Adrenal gland (tissue), 12 donors: Measurements from ENCODE around the gene GBF1. TPM values are rescaled to one million over a fixed set of nuclear protein-coding genes. Genes with fewer than 3 reads are reported as not detected.
"Not testable (repeated sequence)": the region's sequence is repeated elsewhere in the genome, so short reads cannot be mapped to it uniquely, and the experiment has no call there.

Source experiments
- DNase-seq, 7 donors: peaks; one replicate each; pipeline ENCODE4 v3.0.0-alpha.2; 2019 to 2020
- H3K27ac ChIP-seq, 5 donors: fragments of 200-600 bp; sonication (generic) in 4 of 5; 1 replicate in 3 of 5; 2 replicates in 2 of 5; pipeline versions ENCODE4 v1.5.1 to v1.8.0; 2016 to 2020; ENCODE audit warnings: mild to moderate bottlenecking in 1 of 5
- H3K27me3 ChIP-seq: fragments of 200-600 bp; 2 replicates; pipeline ENCODE4 v1.8.0; 2021
- H3K36me3 ChIP-seq, 2 donors: fragments of 200-600 bp; replicated peaks in 1 of 2; 1 replicate in 1 of 2; 2 replicates in 1 of 2; pipeline versions ENCODE4 v1.5.1 to v1.8.0; 2018 to 2022
- H3K4me1 ChIP-seq, 2 donors: fragments of 200-600 bp; replicated peaks in 1 of 2; 1 replicate in 1 of 2; 2 replicates in 1 of 2; pipeline versions ENCODE4 v1.5.1 to v1.8.0; 2018 to 2021
- H3K4me3 ChIP-seq, 4 donors: fragments of 200-600 bp; sonication (generic) in 3 of 4; one replicate each; pipeline ENCODE4 v1.5.1; 2016 to 2018
- H3K9me3 ChIP-seq, 3 donors: fragments of 200-600 bp; sonication (generic) in 1 of 3; replicated peaks in 1 of 3; 1 replicate in 2 of 3; 2 replicates in 1 of 3; pipeline versions ENCODE4 v1.5.1 to v1.8.0; 2016 to 2021
- POLR2A ChIP-seq, 2 donors: fragments of 450-650 bp; IDR thresholded peaks; one replicate each; pipeline ENCODE4 v1.6.1; 2017; ENCODE audit warnings: antibody characterized with exemption in 2 of 2, mild to moderate bottlenecking in 2 of 2, moderate library complexity in 1 of 2
- WGBS, 4 donors: extraction: QIAGEN DNeasy Blood & Tissue Kit in 2 of 4; methylation state at CpG; one replicate each; pipeline versions ENCODE4 v1.1.5 to v1.1.7; 2013 to 2017; 5-methylcytosine and 5-hydroxymethylcytosine counted together
- intact Hi-C, 2 donors: fragments of 100-400 bp; cut with DNase I; formaldehyde crosslinking; loops; one replicate each; pipeline versions ENCODE4 v1.14.1 to v1.15.0; 2022 to 2023
- polyA plus RNA-seq, 3 donors: library from polyadenylated mRNA; stranded (reverse); fragments of 200-250 nt in 2 of 3; fragments of 350-450 nt in 1 of 3; fragmentation: Illumina TruSeq in 1 of 3; extraction: RNeasy Lipid Tissue Mini Kit (QIAGEN cat#74804) in 1 of 3; gene quantifications; one replicate each; pipeline ENCODE4 v1.2.3, GENCODE V29; 2013 to 2014
- total RNA-seq, 9 donors: library from RNA; depleted of rRNA in 4 of 9; stranded (reverse); fragments of >200 nt in 4 of 9; fragments of 120-200 nt in 1 of 9; fragmentation: NEBNext Ultra II Directional in 1 of 9; extraction: Animal tissue kit (Norgen Biotek cat#: 25700) in 1 of 9; gene quantifications; one replicate each; pipeline versions ENCODE4 v1.1.0 to v1.2.4, GENCODE V29; 2013 to 2023
- TF ChIP-seq, protein P1 (sequence below), 6 experiments: fragments of 450-650 bp in 4 of 6; fragments of 200-600 bp in 2 of 6; sonication (generic) in 1 of 6; IDR thresholded peaks; 1 replicate in 5 of 6; 2 replicates in 1 of 6; pipeline versions ENCODE4 v1.5.1 to v1.8.0; 2016 to 2021; ENCODE audit warnings: antibody characterized with exemption in 6 of 6, mild to moderate bottlenecking in 2 of 6, moderate library complexity in 1 of 6
- donor health status: healthy with polysubstance abuse.
- donor health status: Bipolar disorder and iron deficiency.
- donor health status: DM: yes; HTN: yes; CAD: no.
- donor health status: DM: no; HTN: no; CAD: no.
- donor health status: DM: no; HTN: no; CAD: no.
- donor health status: DM: yes; HTN: yes; CAD: no.

GBF1 gene
- total and polyA plus RNA-seq, 12 donors = 16.4 to 46.1 (median 37.7) TPM

DNA sequence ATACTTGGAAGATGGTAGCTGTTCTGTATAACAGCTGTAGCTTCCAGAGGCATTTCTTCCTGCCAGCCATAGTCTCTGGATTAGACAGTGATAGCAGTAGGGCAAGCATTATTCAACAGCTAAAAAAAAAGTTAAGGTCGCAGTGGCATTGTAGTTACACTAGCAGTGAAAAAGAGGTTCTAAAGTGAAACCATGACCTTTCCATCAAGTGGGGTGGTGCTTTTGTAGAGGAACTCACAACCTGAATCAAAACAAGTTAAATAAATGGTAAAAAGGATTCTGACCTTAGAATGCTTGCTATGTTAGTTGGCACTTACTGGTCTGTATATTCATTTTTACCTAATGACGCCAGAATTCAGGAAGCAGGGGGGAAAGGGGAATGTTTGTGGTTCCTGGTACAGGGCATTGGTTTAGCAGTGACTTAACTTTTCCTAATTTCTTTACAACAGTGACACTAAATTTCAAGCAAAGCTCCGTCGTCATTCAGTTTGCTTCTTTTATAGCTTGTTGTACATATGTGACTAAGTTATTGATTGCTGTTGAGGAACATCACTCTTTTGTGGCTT lies 55.0 kb downstream of the GBF1 start:
- no peak for DNase-seq
- Histone ChIP-seq H3K9me3 (no peaks in the 10 kb centered on the region), H3K36me3 (no peaks in the 10 kb centered on the region), H3K4me1 (peaks cover 9 to 12% of the 10 kb centered on the region in 2 donors), H3K27me3 (no peaks in the 10 kb centered on the region), H3K27ac (peak overlapping the region in 3 of 5 donors; percentile 12 to 46 (median 25)), H3K4me3 (no peak overlapping the region)
- no peak for TF ChIP-seq POLR2A (IDR thresholded peaks at IDR 0.05)
- TF ChIP-seq, protein P1, sequence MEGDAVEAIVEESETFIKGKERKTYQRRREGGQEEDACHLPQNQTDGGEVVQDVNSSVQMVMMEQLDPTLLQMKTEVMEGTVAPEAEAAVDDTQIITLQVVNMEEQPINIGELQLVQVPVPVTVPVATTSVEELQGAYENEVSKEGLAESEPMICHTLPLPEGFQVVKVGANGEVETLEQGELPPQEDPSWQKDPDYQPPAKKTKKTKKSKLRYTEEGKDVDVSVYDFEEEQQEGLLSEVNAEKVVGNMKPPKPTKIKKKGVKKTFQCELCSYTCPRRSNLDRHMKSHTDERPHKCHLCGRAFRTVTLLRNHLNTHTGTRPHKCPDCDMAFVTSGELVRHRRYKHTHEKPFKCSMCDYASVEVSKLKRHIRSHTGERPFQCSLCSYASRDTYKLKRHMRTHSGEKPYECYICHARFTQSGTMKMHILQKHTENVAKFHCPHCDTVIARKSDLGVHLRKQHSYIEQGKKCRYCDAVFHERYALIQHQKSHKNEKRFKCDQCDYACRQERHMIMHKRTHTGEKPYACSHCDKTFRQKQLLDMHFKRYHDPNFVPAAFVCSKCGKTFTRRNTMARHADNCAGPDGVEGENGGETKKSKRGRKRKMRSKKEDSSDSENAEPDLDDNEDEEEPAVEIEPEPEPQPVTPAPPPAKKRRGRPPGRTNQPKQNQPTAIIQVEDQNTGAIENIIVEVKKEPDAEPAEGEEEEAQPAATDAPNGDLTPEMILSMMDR (IDR thresholded peaks at IDR 0.05) = no peak
- WGBS, 4 donors = 45 to 56% (median 47%) methylated on average over 4 of the region's 4 CpGs
- intact Hi-C loops = no loop called here

DNA sequence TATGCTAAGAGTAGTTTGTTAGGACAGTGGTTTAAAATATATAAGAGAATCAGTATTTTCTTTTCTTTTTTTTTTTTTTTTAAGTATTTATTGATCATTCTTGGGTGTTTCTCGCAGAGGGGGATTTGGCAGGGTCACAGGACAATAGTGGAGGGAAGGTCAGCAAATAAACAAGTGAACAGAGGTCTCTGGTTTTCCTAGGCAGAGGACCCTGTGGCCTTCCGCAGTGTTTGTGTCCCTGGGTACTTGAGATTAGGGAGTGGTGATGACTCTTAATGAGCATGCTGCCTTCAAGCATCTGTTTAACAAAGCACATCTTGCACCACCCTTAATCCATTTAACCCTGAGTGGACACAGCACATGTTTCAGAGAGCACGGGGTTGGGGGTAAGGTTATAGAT lies 55.6 kb downstream of the GBF1 start:
- H3K36me3 ChIP-seq, H3K27ac ChIP-seq, intact Hi-C loops, H3K4me3 ChIP-seq, H3K27me3 ChIP-seq, H3K9me3 ChIP-seq, DNase-seq: not testable (repeated sequence)
- H3K4me1 ChIP-seq = peaks cover 9 to 12% of the 10 kb centered on the region in 2 donors
- 66 to 100% (median 87%) methylated on average over 1 to 2 of the region's 3 CpGs for WGBS, 4 donors

DNA sequence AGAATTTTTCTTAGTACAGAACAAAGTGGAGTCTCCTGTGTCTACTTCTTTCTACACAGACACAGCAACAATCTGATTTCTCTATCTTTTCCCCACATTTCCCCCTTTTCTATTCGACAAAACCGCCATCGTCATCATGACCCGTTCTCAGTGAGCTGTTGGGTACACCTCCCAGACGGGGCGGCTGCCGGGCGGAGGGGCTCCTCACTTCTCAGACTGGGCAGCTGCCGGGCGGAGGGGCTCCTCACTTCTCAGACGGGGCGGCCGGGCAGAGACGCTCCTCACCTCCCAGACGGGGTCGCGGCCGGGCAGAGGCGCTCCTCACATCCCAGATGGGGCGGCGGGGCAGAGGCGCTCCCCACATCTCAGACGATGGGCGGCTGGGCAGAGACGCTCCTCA lies 56.0 kb downstream of the GBF1 start:
- H3K27ac ChIP-seq, DNase-seq, H3K36me3 ChIP-seq, H3K27me3 ChIP-seq, intact Hi-C loops, H3K9me3 ChIP-seq, H3K4me3 ChIP-seq: not testable (repeated sequence)
- 73 to 95% (median 87%) methylated on average over 3 to 18 of the region's 25 CpGs for WGBS, 4 donors
- peaks cover 9 to 12% of the 10 kb centered on the region in 2 donors for H3K4me1 ChIP-seq

DNA sequence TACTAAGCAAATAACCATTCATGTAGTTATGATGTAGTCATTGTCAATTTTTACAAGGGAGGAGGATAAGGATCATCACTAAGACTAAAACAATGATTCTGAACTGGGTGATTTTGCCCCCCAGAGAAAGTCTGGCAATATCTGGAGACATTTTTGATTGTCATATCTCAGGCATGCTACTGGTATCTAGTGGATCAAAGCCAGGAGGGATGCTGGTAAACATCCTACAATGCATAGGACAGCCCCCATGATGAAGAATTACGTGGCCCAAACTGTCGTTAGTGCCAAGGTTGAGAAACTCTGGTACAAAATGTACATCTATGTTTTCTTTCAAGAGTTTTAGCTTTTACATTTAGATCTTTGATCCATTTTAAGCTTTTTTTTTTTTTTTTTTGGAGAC lies 57.3 kb downstream of the GBF1 start:
- no peaks in the 10 kb centered on the region for H3K27me3 ChIP-seq
- intact Hi-C loops = no loop called here
- no peak for DNase-seq
- H3K9me3 ChIP-seq = no peaks in the 10 kb centered on the region
- peaks cover 9 to 12% of the 10 kb centered on the region in 2 donors for H3K4me1 ChIP-seq
- no peak for TF ChIP-seq POLR2A (IDR thresholded peaks at IDR 0.05)
- TF ChIP-seq, protein P1 (IDR thresholded peaks at IDR 0.05) = no peak
- WGBS, 4 donors = 94 to 100% (median 96%) methylated on average over 2 of the region's 2 CpGs
- H3K4me3 ChIP-seq = no peak overlapping the region
- H3K36me3 ChIP-seq = no peaks in the 10 kb centered on the region
- no peak overlapping the region for H3K27ac ChIP-seq

DNA sequence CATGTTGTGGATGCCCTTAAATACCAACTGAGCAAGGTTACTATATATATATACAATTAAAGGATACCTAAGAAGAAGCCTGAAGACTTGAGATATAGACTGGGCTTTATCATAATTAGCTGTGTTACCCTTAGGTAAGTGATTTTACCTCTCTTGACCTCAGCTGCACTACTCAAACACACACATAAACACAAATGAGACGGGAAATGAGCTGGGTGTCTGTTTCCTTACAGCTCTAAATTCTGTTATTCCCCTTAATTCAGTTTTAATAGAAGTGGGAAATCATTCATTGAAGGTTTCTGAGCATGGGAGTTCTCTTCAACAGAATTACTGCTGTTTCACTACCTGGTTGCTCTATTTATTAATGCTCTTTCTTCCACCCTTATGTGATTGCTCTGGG lies 60.7 kb downstream of the GBF1 start:
- Histone ChIP-seq H3K4me1 (peaks cover 0 to 9% of the 10 kb centered on the region in 2 donors), H3K27ac (no peak overlapping the region), H3K4me3 (no peak overlapping the region), H3K36me3 (no peaks in the 10 kb centered on the region), H3K27me3 (no peaks in the 10 kb centered on the region), H3K9me3 (no peaks in the 10 kb centered on the region)
- intact Hi-C loops = no loop called here
- no peak for DNase-seq
- TF ChIP-seq POLR2A (IDR thresholded peaks at IDR 0.05) = no peak
- TF ChIP-seq, protein P1 (IDR thresholded peaks at IDR 0.05) = no peak
- WGBS, 4 donors = 79 to 89% (median 84%) methylated on average over 1 of the region's 1 CpG
